Panc1 (cell line): ENCODE data around the gene MYO19.

Source experiments
- POLR2AphosphoS5 ChIP-seq: IDR thresholded peaks from 2 replicates; pipeline ENCODE4 v1.6.1; 2012; ENCODE audit warnings: mild to moderate bottlenecking, low read depth, low read length, moderate library complexity
- SIN3A ChIP-seq: IDR thresholded peaks from 2 replicates; pipeline ENCODE4 v1.6.1; 2012; ENCODE audit warnings: low read depth, mild to moderate bottlenecking, low read length, moderate library complexity, borderline replicate concordance; ENCODE audit not compliant: insufficient read depth
- TF ChIP-seq, protein P1 (sequence below): fragments of 450-650 bp; IDR thresholded peaks from 2 replicates; pipeline ENCODE4 v1.5.1; 2017; ENCODE audit warnings: mild to moderate bottlenecking
- TF ChIP-seq, protein P2 (sequence below), 2 experiments: IDR thresholded peaks; 2 replicates each; pipeline ENCODE4 v1.6.1; 2011 to 2012; ENCODE audit warnings: low read depth in 2 of 2, control low read depth in 1 of 2, low read length in 1 of 2, mild to moderate bottlenecking in 1 of 2, moderate library complexity in 1 of 2; ENCODE audit not compliant: insufficient read depth in 1 of 2

DNA sequence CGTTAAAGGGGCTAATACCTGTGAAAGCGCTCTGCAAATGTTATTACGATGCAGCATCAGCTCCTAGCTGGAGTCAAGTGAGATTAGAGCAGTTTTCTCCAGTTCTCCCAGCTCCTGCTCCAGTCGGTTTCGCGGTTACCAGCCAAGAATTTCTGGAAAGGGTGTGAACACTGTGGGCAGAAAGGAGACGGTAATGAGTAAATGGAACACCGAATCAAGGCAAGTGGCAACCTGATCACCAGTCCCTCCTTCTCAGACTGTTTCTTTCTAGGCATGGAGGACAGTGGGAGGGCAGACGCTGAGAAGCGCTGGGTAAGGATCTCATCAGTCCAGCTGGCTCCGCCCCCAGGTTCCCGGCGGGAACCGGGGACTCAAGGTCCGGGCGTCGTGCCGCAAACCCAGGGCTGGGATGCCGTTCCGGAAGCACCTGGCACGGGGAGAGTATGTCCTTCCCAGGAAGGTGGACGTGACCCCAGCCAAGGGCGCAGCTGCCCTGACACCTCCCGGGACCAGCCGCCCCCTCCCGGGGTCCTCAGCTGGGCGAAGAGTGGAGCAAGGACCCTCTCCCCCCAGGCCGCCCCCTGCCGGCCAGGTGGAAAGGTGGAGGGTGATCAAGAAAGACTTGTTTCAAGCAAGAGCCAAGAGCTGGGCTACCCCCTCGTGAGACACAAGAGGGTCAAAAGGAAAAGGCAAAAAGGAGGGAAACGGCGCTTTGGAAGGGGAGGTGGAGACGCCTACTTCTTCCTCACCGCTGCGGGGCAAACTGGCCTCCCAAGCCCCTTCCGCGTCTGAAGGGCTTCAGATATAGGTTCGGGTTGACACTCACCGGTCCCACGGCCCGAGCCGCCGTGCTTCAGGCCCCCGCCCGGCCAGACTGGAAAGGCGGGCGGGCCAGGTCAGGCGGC, 481 bp downstream of the MYO19 start:
- TF ChIP-seq, protein P1, sequence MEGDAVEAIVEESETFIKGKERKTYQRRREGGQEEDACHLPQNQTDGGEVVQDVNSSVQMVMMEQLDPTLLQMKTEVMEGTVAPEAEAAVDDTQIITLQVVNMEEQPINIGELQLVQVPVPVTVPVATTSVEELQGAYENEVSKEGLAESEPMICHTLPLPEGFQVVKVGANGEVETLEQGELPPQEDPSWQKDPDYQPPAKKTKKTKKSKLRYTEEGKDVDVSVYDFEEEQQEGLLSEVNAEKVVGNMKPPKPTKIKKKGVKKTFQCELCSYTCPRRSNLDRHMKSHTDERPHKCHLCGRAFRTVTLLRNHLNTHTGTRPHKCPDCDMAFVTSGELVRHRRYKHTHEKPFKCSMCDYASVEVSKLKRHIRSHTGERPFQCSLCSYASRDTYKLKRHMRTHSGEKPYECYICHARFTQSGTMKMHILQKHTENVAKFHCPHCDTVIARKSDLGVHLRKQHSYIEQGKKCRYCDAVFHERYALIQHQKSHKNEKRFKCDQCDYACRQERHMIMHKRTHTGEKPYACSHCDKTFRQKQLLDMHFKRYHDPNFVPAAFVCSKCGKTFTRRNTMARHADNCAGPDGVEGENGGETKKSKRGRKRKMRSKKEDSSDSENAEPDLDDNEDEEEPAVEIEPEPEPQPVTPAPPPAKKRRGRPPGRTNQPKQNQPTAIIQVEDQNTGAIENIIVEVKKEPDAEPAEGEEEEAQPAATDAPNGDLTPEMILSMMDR = peak; percentile 78
- TF ChIP-seq, protein P2, sequence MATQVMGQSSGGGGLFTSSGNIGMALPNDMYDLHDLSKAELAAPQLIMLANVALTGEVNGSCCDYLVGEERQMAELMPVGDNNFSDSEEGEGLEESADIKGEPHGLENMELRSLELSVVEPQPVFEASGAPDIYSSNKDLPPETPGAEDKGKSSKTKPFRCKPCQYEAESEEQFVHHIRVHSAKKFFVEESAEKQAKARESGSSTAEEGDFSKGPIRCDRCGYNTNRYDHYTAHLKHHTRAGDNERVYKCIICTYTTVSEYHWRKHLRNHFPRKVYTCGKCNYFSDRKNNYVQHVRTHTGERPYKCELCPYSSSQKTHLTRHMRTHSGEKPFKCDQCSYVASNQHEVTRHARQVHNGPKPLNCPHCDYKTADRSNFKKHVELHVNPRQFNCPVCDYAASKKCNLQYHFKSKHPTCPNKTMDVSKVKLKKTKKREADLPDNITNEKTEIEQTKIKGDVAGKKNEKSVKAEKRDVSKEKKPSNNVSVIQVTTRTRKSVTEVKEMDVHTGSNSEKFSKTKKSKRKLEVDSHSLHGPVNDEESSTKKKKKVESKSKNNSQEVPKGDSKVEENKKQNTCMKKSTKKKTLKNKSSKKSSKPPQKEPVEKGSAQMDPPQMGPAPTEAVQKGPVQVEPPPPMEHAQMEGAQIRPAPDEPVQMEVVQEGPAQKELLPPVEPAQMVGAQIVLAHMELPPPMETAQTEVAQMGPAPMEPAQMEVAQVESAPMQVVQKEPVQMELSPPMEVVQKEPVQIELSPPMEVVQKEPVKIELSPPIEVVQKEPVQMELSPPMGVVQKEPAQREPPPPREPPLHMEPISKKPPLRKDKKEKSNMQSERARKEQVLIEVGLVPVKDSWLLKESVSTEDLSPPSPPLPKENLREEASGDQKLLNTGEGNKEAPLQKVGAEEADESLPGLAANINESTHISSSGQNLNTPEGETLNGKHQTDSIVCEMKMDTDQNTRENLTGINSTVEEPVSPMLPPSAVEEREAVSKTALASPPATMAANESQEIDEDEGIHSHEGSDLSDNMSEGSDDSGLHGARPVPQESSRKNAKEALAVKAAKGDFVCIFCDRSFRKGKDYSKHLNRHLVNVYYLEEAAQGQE (IDR thresholded peaks at IDR 0.05; ENCODE audit: insufficient read depth in 1 of 2, low read depth in 2 of 2, low read length in 1 of 2) = no peak
- TF ChIP-seq POLR2AphosphoS5 = no peak
- no peak for TF ChIP-seq SIN3A
